BJ (cell line): ENCODE data around the gene AR. TPM values are rescaled to one million over a fixed set of nuclear protein-coding genes. Genes with fewer than 3 reads are reported as not detected.

Experiments
- CTCF ChIA-PET: fragments of 350-600 bp; formaldehyde crosslinking; extraction: SDS; loops from one replicate; lab custom pipeline; 2021; ENCODE audit warnings: antibody characterized with exemption, inconsistent platforms; lab: Yijun Ruan, JAX
- POLR2A ChIA-PET: fragments of 300-600 bp; sonication (Branson Sonifier 250); formaldehyde crosslinking; extraction: SDS; loops from one replicate; lab custom pipeline; 2021; ENCODE audit warnings: antibody characterized with exemption; lab: Charles Lee
- DNase-seq: peaks from one replicate; pipeline ENCODE4 v3.0.0-alpha.2; 2011; ENCODE audit warnings: low read depth
- H3K27me3 ChIP-seq: 2 replicates; pipeline ENCODE4 v1.6.0; 2011; ENCODE audit warnings: low read length; ENCODE audit not compliant: control insufficient read depth, insufficient read depth
- H3K36me3 ChIP-seq: 2 replicates; pipeline ENCODE4 v1.5.1; 2011; ENCODE audit warnings: low read length; ENCODE audit not compliant: control insufficient read depth, insufficient read depth
- H3K4me3 ChIP-seq: 2 replicates; pipeline ENCODE4 v1.5.1; 2011; ENCODE audit warnings: low read depth, mild to moderate bottlenecking, control low read depth, low read length
- CTCF ChIP-seq: IDR thresholded peaks from 2 replicates; pipeline ENCODE4 v1.5.1; 2011; ENCODE audit warnings: low read depth, mild to moderate bottlenecking, control low read depth, inconsistent platforms, low read length, moderate library complexity; ENCODE audit not compliant: insufficient read depth
- polyA plus RNA-seq: library from polyadenylated mRNA; depleted of rRNA; stranded (reverse); fragments of >200 nt; gene quantifications from 2 replicates; pipeline ENCODE4 v1.2.3, GENCODE V29; 2011

The AR gene
- polyA plus RNA-seq, 1 experiment: 13.9 TPM

- DNase-seq: no peak
- H3K4me3 ChIP-seq: no peak overlapping the region
- ChIA-PET POLR2A (no interaction called here), CTCF (no interaction called here)
- no peaks in the 10 kb centered on the region for H3K36me3 ChIP-seq
- H3K27me3 ChIP-seq: no peaks in the 10 kb centered on the region
- no peak for TF ChIP-seq CTCF
Observed at GRCh38 chrX:67613366-67613765, 69.5 kb downstream of the AR start.

- Histone ChIP-seq H3K4me3 (no peak overlapping the region), H3K36me3 (no peaks in the 10 kb centered on the region), H3K27me3 (no peaks in the 10 kb centered on the region)
- DNase-seq: no peak
- ChIA-PET CTCF (no interaction called here), POLR2A (no interaction called here)
- no peak for TF ChIP-seq CTCF
Observed at GRCh38 chrX:67613996-67614395, 70.2 kb downstream of the AR start.

GRCh38 chrX:67614423-67614822, 70.6 kb downstream of the AR start:
- CTCF ChIA-PET: no interaction called here
- no peaks in the 10 kb centered on the region for H3K27me3 ChIP-seq
- TF ChIP-seq CTCF: no peak
- POLR2A ChIA-PET: no interaction called here
- DNase-seq: peak; percentile 48
- H3K4me3 ChIP-seq: no peak overlapping the region
- no peaks in the 10 kb centered on the region for H3K36me3 ChIP-seq

GRCh38 chrX:67619253-67619652, 75.4 kb downstream of the AR start:
- no peaks in the 10 kb centered on the region for H3K36me3 ChIP-seq
- POLR2A ChIA-PET: no interaction called here
- TF ChIP-seq CTCF: no peak

GRCh38 chrX:67622053-67622585, 78.3 kb downstream of the AR start:
- ChIA-PET CTCF (no interaction called here), POLR2A (no interaction called here)
- no peak for DNase-seq
- Histone ChIP-seq H3K4me3 (no peak overlapping the region), H3K36me3 (no peaks in the 10 kb centered on the region), H3K27me3 (no peaks in the 10 kb centered on the region)
- TF ChIP-seq CTCF: no peak

More at GRCh38 chrX:67619253-67619652, 75.4 kb downstream of the AR start:
- H3K4me3 ChIP-seq: no peak overlapping the region
- DNase-seq: peak; percentile 43
- no peaks in the 10 kb centered on the region for H3K27me3 ChIP-seq
- CTCF ChIA-PET: no interaction called here
